ENCODE measurements around the gene SRF. TPM values are rescaled to one million over a fixed set of nuclear protein-coding genes. Genes with fewer than 3 reads are reported as not detected.

SRF gene
- total and polyA plus RNA-seq, 4 donors = 2.0 to 11.7 (median 7.1) TPM

- no peaks in the 10 kb centered on the region for H3K4me1 ChIP-seq (ENCODE audit: control insufficient read depth in 4 of 4, insufficient read depth in 4 of 4, low read length in 3 of 4)
- H3K9me3 ChIP-seq (ENCODE audit: control insufficient read depth in 4 of 4, low read length in 3 of 4) = no peaks in the 10 kb centered on the region
- no peak overlapping the region for H3K4me3 ChIP-seq (ENCODE audit: low read depth in 1 of 3, low read length in 3 of 3)
- H3K36me3 ChIP-seq (ENCODE audit: control insufficient read depth in 4 of 4, insufficient read depth in 3 of 4, low read depth in 1 of 4, low read length in 3 of 4) = peaks cover 9 to 29% (median 9%) of the 10 kb centered on the region in 4 donors
- no peaks in the 10 kb centered on the region for H3K27me3 ChIP-seq (ENCODE audit: control insufficient read depth in 4 of 4, insufficient read depth in 4 of 4, low read length in 3 of 4)
- H3K9ac ChIP-seq (ENCODE audit: low read depth in 1 of 2, low read length in 2 of 2) = no peak overlapping the region
- DNase-seq (ENCODE audit: low spot score) = no peak
- TF ChIP-seq GABPA (IDR thresholded peaks at IDR 0.05 in 1 of 2, conservative IDR thresholded peaks at IDR 0.05 in 1 of 2) (no peak), EGR1 (IDR thresholded peaks at IDR 0.05; ENCODE audit: low read depth in 2 of 2) (no peak), HNF4G (IDR thresholded peaks at IDR 0.05) (no peak), HNF4A (conservative IDR thresholded peaks at IDR 0.05) (no peak), SP1 (IDR thresholded peaks at IDR 0.05) (no peak), YY1 (IDR thresholded peaks at IDR 0.05) (no peak), TAF1 (conservative IDR thresholded peaks at IDR 0.05) (no peak), RXRA (IDR thresholded peaks at IDR 0.05) (no peak), RAD21 (IDR thresholded peaks at IDR 0.05) (no peak), FOXA2 (IDR thresholded peaks at IDR 0.05) (no peak), NR2F2 (IDR thresholded peaks at IDR 0.05) (no peak), FOXA1 (IDR thresholded peaks at IDR 0.05) (no peak)
- TF ChIP-seq, protein P1, sequence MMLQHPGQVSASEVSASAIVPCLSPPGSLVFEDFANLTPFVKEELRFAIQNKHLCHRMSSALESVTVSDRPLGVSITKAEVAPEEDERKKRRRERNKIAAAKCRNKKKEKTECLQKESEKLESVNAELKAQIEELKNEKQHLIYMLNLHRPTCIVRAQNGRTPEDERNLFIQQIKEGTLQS (IDR thresholded peaks at IDR 0.05) = no peak
- TF ChIP-seq, protein P2, sequence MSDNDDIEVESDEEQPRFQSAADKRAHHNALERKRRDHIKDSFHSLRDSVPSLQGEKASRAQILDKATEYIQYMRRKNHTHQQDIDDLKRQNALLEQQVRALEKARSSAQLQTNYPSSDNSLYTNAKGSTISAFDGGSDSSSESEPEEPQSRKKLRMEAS (IDR thresholded peaks at IDR 0.05) = no peak
- TF ChIP-seq, protein P3, sequence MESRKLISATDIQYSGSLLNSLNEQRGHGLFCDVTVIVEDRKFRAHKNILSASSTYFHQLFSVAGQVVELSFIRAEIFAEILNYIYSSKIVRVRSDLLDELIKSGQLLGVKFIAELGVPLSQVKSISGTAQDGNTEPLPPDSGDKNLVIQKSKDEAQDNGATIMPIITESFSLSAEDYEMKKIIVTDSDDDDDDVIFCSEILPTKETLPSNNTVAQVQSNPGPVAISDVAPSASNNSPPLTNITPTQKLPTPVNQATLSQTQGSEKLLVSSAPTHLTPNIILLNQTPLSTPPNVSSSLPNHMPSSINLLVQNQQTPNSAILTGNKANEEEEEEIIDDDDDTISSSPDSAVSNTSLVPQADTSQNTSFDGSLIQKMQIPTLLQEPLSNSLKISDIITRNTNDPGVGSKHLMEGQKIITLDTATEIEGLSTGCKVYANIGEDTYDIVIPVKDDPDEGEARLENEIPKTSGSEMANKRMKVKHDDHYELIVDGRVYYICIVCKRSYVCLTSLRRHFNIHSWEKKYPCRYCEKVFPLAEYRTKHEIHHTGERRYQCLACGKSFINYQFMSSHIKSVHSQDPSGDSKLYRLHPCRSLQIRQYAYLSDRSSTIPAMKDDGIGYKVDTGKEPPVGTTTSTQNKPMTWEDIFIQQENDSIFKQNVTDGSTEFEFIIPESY (IDR thresholded peaks at IDR 0.05) = no peak
- H3K27ac ChIP-seq (ENCODE audit: low read depth in 1 of 2, low read length in 2 of 2) = no peak overlapping the region
- WGBS = 92% methylated on average over 20 of the region's 20 CpGs
These were observed 50.2 kb downstream of the SRF start for GRCh38 chr6:43221046-43221972.

- no peak for DNase-seq (ENCODE audit: low spot score)
- TF ChIP-seq JUND (IDR thresholded peaks at IDR 0.05) (no peak), HNF4G (IDR thresholded peaks at IDR 0.05) (no peak)
- Histone ChIP-seq H3K4me1 (ENCODE audit: control insufficient read depth in 4 of 4, insufficient read depth in 4 of 4, low read length in 3 of 4) (no peaks in the 10 kb centered on the region), H3K27ac (ENCODE audit: low read depth in 1 of 2, low read length in 2 of 2) (no peak overlapping the region), H3K4me3 (ENCODE audit: low read depth in 1 of 3, low read length in 3 of 3) (no peak overlapping the region), H3K9me3 (ENCODE audit: control insufficient read depth in 4 of 4, low read length in 3 of 4) (no peaks in the 10 kb centered on the region), H3K36me3 (ENCODE audit: control insufficient read depth in 4 of 4, insufficient read depth in 3 of 4, low read depth in 1 of 4, low read length in 3 of 4) (peaks cover 4 to 23% (median 8%) of the 10 kb centered on the region in 4 donors), H3K9ac (ENCODE audit: low read depth in 1 of 2, low read length in 2 of 2) (no peak overlapping the region), H3K27me3 (ENCODE audit: control insufficient read depth in 4 of 4, insufficient read depth in 4 of 4, low read length in 3 of 4) (no peaks in the 10 kb centered on the region)
- WGBS = 96% methylated on average over 15 of the region's 15 CpGs
These were observed 51.5 kb downstream of the SRF start for GRCh38 chr6:43222418-43223059.

Data from liver (tissue), 9 donors.